ENCODE data around the gene NAGK.
A peak's percentile ranks its signal among the peaks of the same experiment; 100 is the strongest.
"Not testable (repeated sequence)": the region's sequence is repeated elsewhere in the genome, so short reads cannot be mapped to it uniquely, and the experiment has no call there.

The NAGK gene

GRCh38 chr2:71068218-71069035 is at the start of gene NAGK:
TSS of gene NAGK (plus strand) at chr2:71068648. CDS start at chr2:71068684, 36 bp downstream.
- peak; percentile 95 to 99 (median 96) for DNase-seq

- not testable (repeated sequence) for DNase-seq
Measured at GRCh38 chr2:71019989-71020388, 48.5 kb upstream of the NAGK start.

- DNase-seq, result not testable (repeated sequence)
Measured at GRCh38 chr2:71021394-71021793, 47.1 kb upstream of the NAGK start.

GRCh38 chr2:71023553-71024243 is 44.8 kb upstream of the NAGK start:
- DNase-seq, result peak in 2 of 4 experiments; percentile 16 to 31

GRCh38 chr2:71036296-71036695 is 32.2 kb upstream of the NAGK start:
- DNase-seq, result not testable (repeated sequence)

- DNase-seq, result no peak
Measured at GRCh38 chr2:71042287-71042686, 26.2 kb upstream of the NAGK start.

- no peak for DNase-seq
Measured at GRCh38 chr2:71043531-71044407, 24.7 kb upstream of the NAGK start.

GRCh38 chr2:71045151-71045550 is 23.3 kb upstream of the NAGK start:
- DNase-seq, result no peak

GRCh38 chr2:71045865-71046548 is 22.4 kb upstream of the NAGK start:
- DNase-seq, result no peak

GRCh38 chr2:71048096-71048495 is 20.4 kb upstream of the NAGK start:
- DNase-seq, result no peak

GRCh38 chr2:71049704-71050360 is 18.6 kb upstream of the NAGK start:
- DNase-seq, result not testable (repeated sequence)

GRCh38 chr2:71055206-71055740 is 13.2 kb upstream of the NAGK start:
- not testable (repeated sequence) for DNase-seq

GRCh38 chr2:71060211-71060610 is 8.2 kb upstream of the NAGK start:
- DNase-seq, result no peak

GRCh38 chr2:71060871-71061270 is 7.6 kb upstream of the NAGK start:
- DNase-seq, result no peak

- no peak for DNase-seq
Measured at GRCh38 chr2:71063216-71063615, 5.2 kb upstream of the NAGK start.

GRCh38 chr2:71064110-71064611 is 4.3 kb upstream of the NAGK start:
- DNase-seq, result no peak

- DNase-seq, result no peak
Measured at GRCh38 chr2:71064754-71065621, 3.5 kb upstream of the NAGK start.

- no peak for DNase-seq
Measured at GRCh38 chr2:71066856-71067255, 1.6 kb upstream of the NAGK start.

- no peak for DNase-seq
Measured at GRCh38 chr2:71067567-71068217, 756 bp upstream of the NAGK start.

GRCh38 chr2:71069376-71069775 is 928 bp downstream of the NAGK start:
- no peak for DNase-seq
